Esophagus squamous epithelium (tissue), 4 donors: Measurements from ENCODE around the gene CDK8.

ENCODE experiments used
- CTCF ChIP-seq, 6 experiments: fragments of 450-650 bp in 4 of 6; fragments of 200-600 bp in 2 of 6; sonication (generic) in 2 of 6; IDR thresholded peaks; one replicate each; pipeline ENCODE4 v1.5.1; 2016 to 2019; ENCODE audit warnings: antibody characterized with exemption in 6 of 6, mild to moderate bottlenecking in 4 of 6, moderate library complexity in 4 of 6
- POLR2A ChIP-seq, 4 donors: fragments of 450-650 bp; IDR thresholded peaks; one replicate each; pipeline ENCODE4 v1.6.1; 2017; ENCODE audit warnings: antibody characterized with exemption in 4 of 4, mild to moderate bottlenecking in 4 of 4, moderate library complexity in 3 of 4

- TF ChIP-seq CTCF (IDR thresholded peaks at IDR 0.05), result no peak
- TF ChIP-seq POLR2A (IDR thresholded peaks at IDR 0.05), result no peak
Measured at GRCh38 chr13:26327940-26328725, 74.2 kb downstream of the CDK8 start.
